Measurements from ENCODE around the gene TBC1D17.

TBC1D17 gene

GRCh38 chr19:49862391-49863253 is 14.9 kb upstream of the TBC1D17 start:
- FAIRE-seq = no peak

- no peak for FAIRE-seq
These were observed 14.1 kb upstream of the TBC1D17 start for GRCh38 chr19:49863254-49863934.

GRCh38 chr19:49863935-49864320 is 13.6 kb upstream of the TBC1D17 start:
- FAIRE-seq = no peak

GRCh38 chr19:49864890-49865289 is 12.6 kb upstream of the TBC1D17 start:
- FAIRE-seq = no peak

GRCh38 chr19:49866933-49867782 is 10.3 kb upstream of the TBC1D17 start, which contains the start of gene PNKP:
Gene PNKP, minus strand, starts transcription at chr19:49867576. Its CDS starts 372 bp downstream, at chr19:49867204.
- FAIRE-seq = peak; percentile 93

- no peak for FAIRE-seq
These were observed 8.5 kb upstream of the TBC1D17 start for GRCh38 chr19:49869009-49869483.

GRCh38 chr19:49869484-49870308 is 7.8 kb upstream of the TBC1D17 start:
- peak; percentile 100 for FAIRE-seq

- FAIRE-seq = no peak
These were observed 7.1 kb upstream of the TBC1D17 start for GRCh38 chr19:49870309-49870901.

GRCh38 chr19:49871349-49871985 is 6.0 kb upstream of the TBC1D17 start:
- no peak for FAIRE-seq

- FAIRE-seq = no peak
These were observed 5.0 kb upstream of the TBC1D17 start for GRCh38 chr19:49872245-49873128.

- no peak for FAIRE-seq
These were observed 4.4 kb upstream of the TBC1D17 start for GRCh38 chr19:49873129-49873521.

GRCh38 chr19:49873834-49874233 is 3.7 kb upstream of the TBC1D17 start:
- no peak for FAIRE-seq

GRCh38 chr19:49874503-49875157 is 2.9 kb upstream of the TBC1D17 start:
- no peak for FAIRE-seq

- no peak for FAIRE-seq
These were observed 2.3 kb upstream of the TBC1D17 start for GRCh38 chr19:49875177-49875576.

GRCh38 chr19:49875857-49876421 is 1.6 kb upstream of the TBC1D17 start:
- no peak for FAIRE-seq

GRCh38 chr19:49876422-49877019 is 981 bp upstream of the TBC1D17 start:
- FAIRE-seq = peak; percentile 97

GRCh38 chr19:49877879-49878743 is 609 bp downstream of the TBC1D17 start:
- peak; percentile 82 for FAIRE-seq

GRCh38 chr19:49878744-49879070 is 1.2 kb downstream of the TBC1D17 start:
- FAIRE-seq = no peak
